B cell (primary cell): Measurements from ENCODE around the gene LCORL. TPM values are rescaled to one million over a fixed set of nuclear protein-coding genes. Genes with fewer than 3 reads are reported as not detected.

ENCODE experiments used
- ATAC-seq: fragments of 200-7000 bp; cut with Tn5 transposase; one replicate; pipeline ENCODE4 v1.10.0; 2021; ENCODE audit warnings: low read depth, mild to moderate bottlenecking, moderate number of reproducible peaks, moderate library complexity
- CTCF ChIA-PET: fragments of 350-600 bp; sonication (Branson Sonifier 250); formaldehyde crosslinking; loops from one replicate; lab custom pipeline; 2021; ENCODE audit warnings: antibody characterized with exemption, inconsistent platforms; lab: Charles Lee
- POLR2A ChIA-PET: fragments of 350-600 bp; sonication (Branson Sonifier 250); formaldehyde crosslinking; loops from one replicate; lab custom pipeline; 2021; ENCODE audit warnings: antibody characterized with exemption; lab: Charles Lee
- DNase-seq: peaks from one replicate; pipeline ENCODE4 v3.0.0; 2013
- H2AFZ ChIP-seq: 2 replicates; pipeline ENCODE4 v1.6.1; 2012; ENCODE audit warnings: mild to moderate bottlenecking, low read depth, low read length; ENCODE audit not compliant: insufficient read depth, poor library complexity, severe bottlenecking
- H3K27ac ChIP-seq, 2 donors: 1 replicate in 1 of 2; 2 replicates in 1 of 2; pipeline ENCODE4 v1.5.1; 2012 to 2013; ENCODE audit warnings: low read length in 2 of 2, mild to moderate bottlenecking in 2 of 2, moderate library complexity in 1 of 2
- H3K27me3 ChIP-seq, 4 experiments: fragments of 200-600 bp in 1 of 4; sonication (generic) in 1 of 4; replicated peaks in 1 of 4; 1 replicate in 2 of 4; 2 replicates in 2 of 4; pipeline versions ENCODE4 v1.6.1 to v1.7.0; 2013 to 2016; ENCODE audit warnings: low read length in 3 of 4, mild to moderate bottlenecking in 2 of 4, mixed read lengths in 1 of 4, moderate library complexity in 1 of 4; ENCODE audit not compliant: insufficient read depth in 4 of 4, control insufficient read depth in 3 of 4; ENCODE audit errors: control extremely low read depth in 1 of 4
- H3K36me3 ChIP-seq, 2 experiments: replicated peaks in 1 of 2; 1 replicate in 1 of 2; 2 replicates in 1 of 2; pipeline versions ENCODE4 v1.6.1 to v1.7.1; 2013; ENCODE audit warnings: low read length in 1 of 2; ENCODE audit not compliant: insufficient read depth in 2 of 2, control insufficient read depth in 1 of 2; ENCODE audit errors: control extremely low read depth in 1 of 2, extremely low read depth in 1 of 2
- H3K4me1 ChIP-seq, 2 donors: fragments of 200-600 bp in 1 of 2; sonication (generic) in 1 of 2; 1 replicate in 1 of 2; 2 replicates in 1 of 2; pipeline versions ENCODE4 v1.5.1 to v1.6.1; 2013 to 2017; ENCODE audit warnings: low read length in 2 of 2; ENCODE audit not compliant: control insufficient read depth in 2 of 2, insufficient read depth in 2 of 2
- H3K4me2 ChIP-seq: replicated peaks from 2 replicates; pipeline ENCODE3; 2012; ENCODE audit warnings: mild to moderate bottlenecking, low read depth, low read length; ENCODE audit not compliant: poor library complexity, severe bottlenecking
- H3K4me3 ChIP-seq, 5 experiments: fragments of 200-600 bp in 1 of 5; sonication (generic) in 1 of 5; 1 replicate in 3 of 5; 2 replicates in 2 of 5; pipeline versions ENCODE4 v1.5.1 to v1.7.0; 2011 to 2016; ENCODE audit warnings: low read length in 4 of 5, mild to moderate bottlenecking in 4 of 5, low read depth in 2 of 5, control low read depth in 1 of 5, moderate library complexity in 1 of 5; ENCODE audit not compliant: insufficient read depth in 1 of 5; ENCODE audit errors: control extremely low read depth in 1 of 5, extremely low read depth in 1 of 5
- H3K79me2 ChIP-seq: fragments of 200-600 bp; sonication (generic); one replicate; pipeline ENCODE4 v1.6.0; 2016; ENCODE audit warnings: low read length; ENCODE audit not compliant: control insufficient read depth, insufficient read depth
- H3K9ac ChIP-seq: fragments of 200-600 bp; sonication (generic); 2 replicates; pipeline ENCODE4 v1.6.1; 2017; ENCODE audit warnings: mild to moderate bottlenecking, low read length, moderate library complexity
- H3K9me3 ChIP-seq, 3 donors: one replicate each; pipeline versions ENCODE4 v1.6.1 to v1.7.1; 2013; ENCODE audit warnings: low read length in 2 of 3; ENCODE audit not compliant: control insufficient read depth in 2 of 3, insufficient read depth in 1 of 3; ENCODE audit errors: control extremely low read depth in 1 of 3
- H4K20me1 ChIP-seq: 2 replicates; pipeline ENCODE4 v1.6.0; 2012; ENCODE audit warnings: mild to moderate bottlenecking, low read length; ENCODE audit not compliant: insufficient read depth, control insufficient read depth, poor library complexity, severe bottlenecking
- H3K27ac Mint-ChIP-seq: one replicate; pipeline ENCODE4 v1.8.0; 2021; ENCODE audit warnings: mixed read lengths
- H3K27me3 Mint-ChIP-seq: one replicate; pipeline ENCODE4 v1.8.0; 2021; ENCODE audit warnings: mixed read lengths
- H3K4me1 Mint-ChIP-seq: one replicate; pipeline ENCODE4 v1.8.0; 2021; ENCODE audit warnings: mixed read lengths
- H3K4me3 Mint-ChIP-seq: one replicate; pipeline ENCODE4 v1.8.0; 2021; ENCODE audit warnings: mixed read lengths
- H3K9me3 Mint-ChIP-seq: one replicate; pipeline ENCODE4 v1.8.0; 2022; ENCODE audit warnings: mixed read lengths; ENCODE audit not compliant: insufficient read depth
- CTCF ChIP-seq: fragments of 200-600 bp; IDR thresholded peaks from one replicate; pipeline ENCODE4 v1.8.0; 2022; ENCODE audit warnings: antibody characterized with exemption, mild to moderate bottlenecking
- EZH2 ChIP-seq: IDR thresholded peaks from 2 replicates; pipeline ENCODE4 v1.6.1; 2012; ENCODE audit warnings: borderline replicate concordance, low read depth, mild to moderate bottlenecking, moderate library complexity, low read length; ENCODE audit not compliant: insufficient read depth, poor library complexity, severe bottlenecking
- WGBS: methylation state at CpG from one replicate; pipeline ENCODE4 v1.1.5; 2013; ENCODE audit warnings: missing lambda C conversion rate; ENCODE audit not compliant: insufficient coverage; 5-methylcytosine and 5-hydroxymethylcytosine counted together
- intact Hi-C: fragments of 100-400 bp; cut with micrococcal nuclease; formaldehyde crosslinking; loops from one replicate; pipeline ENCODE4 v1.10.0; 2022
- polyA plus RNA-seq: library from polyadenylated mRNA; depleted of rRNA; stranded (reverse); fragments of >200 nt; gene quantifications from 2 replicates; pipeline ENCODE4 v1.2.3, GENCODE V29; 2012
- total RNA-seq, 2 donors: library from RNA; stranded (reverse); fragments of 120-200 nt in 1 of 2; gene quantifications; 1 replicate in 1 of 2; 2 replicates in 1 of 2; pipeline versions ENCODE4 v1.2.3 to v1.2.4, GENCODE V29; 2013 to 2022

LCORL gene
- total and polyA plus RNA-seq, 2 donors (not counting 1 experiment from before 2014, with no cell fraction given) = 1.2 to 31.3 TPM

- no peak for ATAC-seq
- intact Hi-C loops = no loop called here
- no peak overlapping the region for H2AFZ ChIP-seq
- H3K9me3 ChIP-seq = no peaks in the 10 kb centered on the region
- no peak overlapping the region for H3K4me3 Mint-ChIP-seq
- H3K27ac ChIP-seq = no peak overlapping the region
- no peak for TF ChIP-seq EZH2
- no peak for TF ChIP-seq CTCF
- no peak overlapping the region for H3K27ac Mint-ChIP-seq
- H3K79me2 ChIP-seq = no peaks in the 10 kb centered on the region
- CTCF ChIA-PET = no interaction called here
- no peak for DNase-seq
- no peaks in the 10 kb centered on the region for H3K27me3 ChIP-seq
- no peaks in the 10 kb centered on the region for H3K4me1 ChIP-seq
- no peak overlapping the region for H3K9ac ChIP-seq
- no peaks in the 10 kb centered on the region for H3K27me3 Mint-ChIP-seq
- no peaks in the 10 kb centered on the region for H3K9me3 Mint-ChIP-seq
- peaks cover 3% of the 10 kb centered on the region for H3K4me1 Mint-ChIP-seq
- no peaks in the 10 kb centered on the region for H3K36me3 ChIP-seq
- POLR2A ChIA-PET = no interaction called here
- no peak overlapping the region for H3K4me3 ChIP-seq
- peaks cover 18% of the 10 kb centered on the region for H4K20me1 ChIP-seq
- no peak overlapping the region for H3K4me2 ChIP-seq
These were observed 52.8 kb downstream of the LCORL start for GRCh38 chr4:17968721-17969120.

GRCh38 chr4:17967078-17967477 lies 54.5 kb downstream of the LCORL start:
- CTCF ChIA-PET = no interaction called here
- Mint-ChIP-seq H3K27me3 (no peaks in the 10 kb centered on the region), H3K9me3 (no peaks in the 10 kb centered on the region), H3K4me1 (peaks cover 3% of the 10 kb centered on the region), H3K4me3 (no peak overlapping the region), H3K27ac (no peak overlapping the region)
- H3K79me2 ChIP-seq = no peaks in the 10 kb centered on the region
- no peak overlapping the region for H3K9ac ChIP-seq
- H3K27me3 ChIP-seq = no peaks in the 10 kb centered on the region
- ATAC-seq (no peak), DNase-seq (no peak)
- H3K4me3 ChIP-seq = no peak overlapping the region
- no peaks in the 10 kb centered on the region for H3K36me3 ChIP-seq
- no peaks in the 10 kb centered on the region for H3K9me3 ChIP-seq
- TF ChIP-seq EZH2 (no peak), CTCF (no peak)
- H2AFZ ChIP-seq = no peak overlapping the region
- POLR2A ChIA-PET = no interaction called here
- no peak overlapping the region for H3K4me2 ChIP-seq
- intact Hi-C loops = no loop called here
- WGBS = no CpG with 5 or more reads among the region's 1 CpG
- no peak overlapping the region for H3K27ac ChIP-seq
- peaks cover 18% of the 10 kb centered on the region for H4K20me1 ChIP-seq
- H3K4me1 ChIP-seq = no peaks in the 10 kb centered on the region
